HG03095 (cell line): ENCODE data around the gene MYO1D.
A peak's percentile ranks its signal among the peaks of the same experiment; 100 is the strongest.
"Not testable (repeated sequence)": the region's sequence is repeated elsewhere in the genome, so short reads cannot be mapped to it uniquely, and the experiment has no call there.

Experiments used
- ATAC-seq: cut with Tn5 transposase; IDR thresholded peaks from one replicate; pipeline ENCODE4 v1.9.1; 2021; ENCODE audit warnings: moderate library complexity; ENCODE audit not compliant: unreplicated experiment

The MYO1D gene

DNA sequence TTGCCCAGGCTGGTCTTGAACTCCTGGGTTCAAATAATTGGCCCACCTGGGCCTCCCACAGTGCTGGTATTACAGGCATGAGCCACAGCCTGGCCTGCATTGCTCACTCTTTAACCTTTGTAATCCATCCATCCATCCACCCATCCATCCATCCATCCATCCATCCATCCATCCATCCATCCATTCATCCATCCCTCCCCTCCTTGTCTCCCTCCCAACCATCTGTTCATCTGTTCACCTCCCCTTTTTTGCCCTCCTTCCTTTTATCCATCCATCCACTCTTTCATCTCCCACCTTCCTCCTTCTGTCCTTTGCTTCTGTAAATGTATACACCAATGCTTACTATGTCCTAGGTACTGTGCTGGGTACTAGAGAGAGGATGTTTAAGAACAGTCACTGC, 324.6 kb downstream of the MYO1D start:
- no peak for ATAC-seq

DNA sequence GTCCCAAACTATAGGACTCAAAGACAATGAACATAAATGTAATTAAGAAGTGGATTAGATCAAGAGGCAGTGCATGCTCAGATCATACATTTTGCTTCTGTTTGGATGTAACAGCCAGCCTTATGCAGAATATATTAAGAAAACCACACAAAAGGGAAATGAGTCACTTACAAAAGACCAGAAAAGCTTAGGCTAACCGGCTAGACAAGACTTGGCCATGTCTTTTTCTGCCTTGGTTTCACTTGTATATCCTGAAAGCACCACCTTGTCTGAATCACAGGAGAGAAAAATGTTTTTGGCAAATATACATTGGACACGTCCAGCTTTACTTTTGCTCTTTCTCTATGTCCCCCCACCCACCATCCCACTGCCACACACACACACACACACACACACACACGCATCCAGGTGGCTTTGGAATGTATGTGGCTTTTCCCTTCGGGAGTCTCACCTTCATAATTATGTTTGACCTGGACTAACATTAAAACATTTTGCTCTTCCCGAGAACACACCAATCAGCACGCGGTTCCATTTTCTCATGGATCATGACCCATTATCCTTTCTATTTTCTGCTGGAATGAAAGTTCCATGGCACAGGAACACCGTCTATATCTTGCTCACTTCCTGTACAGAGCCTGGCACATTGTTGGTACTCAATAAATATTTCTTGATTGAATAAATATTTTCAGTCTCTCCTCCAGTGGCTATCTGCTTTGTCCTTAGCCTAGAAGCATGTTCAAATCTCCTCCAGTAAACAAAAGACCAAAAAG, 325.6 kb downstream of the MYO1D start:
- peak; percentile 68 for ATAC-seq

DNA sequence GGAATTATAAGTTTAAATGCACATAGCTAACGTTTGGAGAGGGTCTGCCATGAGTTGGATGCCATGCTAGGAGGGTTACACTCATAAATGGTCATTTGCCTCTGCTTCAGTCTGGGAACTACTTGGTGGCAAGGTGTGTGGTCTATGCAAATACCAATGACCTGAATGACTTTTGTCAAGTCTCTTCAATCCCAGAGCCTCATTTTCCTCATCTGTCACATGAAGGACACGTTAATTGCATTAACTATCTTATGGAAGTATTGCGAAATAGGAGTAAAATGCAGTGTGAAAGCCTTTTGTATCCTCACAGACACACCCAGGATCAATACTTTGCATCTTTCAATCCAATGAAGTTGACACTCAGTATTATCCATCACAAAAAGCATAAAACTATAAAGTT, 327.4 kb downstream of the MYO1D start:
- no peak for ATAC-seq

DNA sequence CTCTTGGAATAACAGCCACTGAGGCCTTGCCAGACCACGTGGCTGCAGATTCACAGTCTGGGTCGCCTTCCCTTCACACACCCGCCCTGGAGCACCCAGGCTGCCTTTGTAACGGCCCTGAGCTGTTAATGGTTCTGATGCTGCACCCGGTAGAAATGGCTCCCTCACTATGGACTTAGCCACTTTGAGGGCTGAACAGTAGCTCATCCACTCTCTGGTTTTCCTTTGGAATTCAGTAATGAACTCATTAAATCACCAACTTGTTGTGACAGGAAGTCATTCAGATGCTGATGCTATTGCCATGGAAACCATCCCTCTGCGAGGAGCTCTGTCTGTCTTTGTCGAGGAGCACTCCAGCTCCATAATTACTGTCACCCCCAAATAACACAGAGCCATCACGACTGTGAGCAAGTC, 330.9 kb downstream of the MYO1D start:
- no peak for ATAC-seq

DNA sequence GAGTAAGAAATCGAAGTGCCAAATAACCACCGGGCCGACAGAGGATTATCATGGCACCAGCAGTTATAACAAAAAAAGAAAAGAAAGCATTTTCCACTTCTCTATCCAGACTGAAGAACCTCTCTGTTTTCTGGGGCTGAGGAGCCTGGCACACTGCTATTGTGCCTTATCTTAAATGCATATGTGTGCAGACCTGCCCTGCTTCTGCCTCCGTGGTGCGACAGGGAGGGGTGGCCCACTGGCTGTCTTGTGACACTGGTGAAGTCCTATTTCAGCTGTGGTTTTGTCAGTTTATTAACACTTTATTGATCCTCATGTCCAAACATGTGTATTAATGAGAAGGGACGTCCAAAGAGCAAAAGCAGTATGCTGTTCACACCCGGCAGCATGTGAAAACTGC, 334.7 kb downstream of the MYO1D start:
- no peak for ATAC-seq

DNA sequence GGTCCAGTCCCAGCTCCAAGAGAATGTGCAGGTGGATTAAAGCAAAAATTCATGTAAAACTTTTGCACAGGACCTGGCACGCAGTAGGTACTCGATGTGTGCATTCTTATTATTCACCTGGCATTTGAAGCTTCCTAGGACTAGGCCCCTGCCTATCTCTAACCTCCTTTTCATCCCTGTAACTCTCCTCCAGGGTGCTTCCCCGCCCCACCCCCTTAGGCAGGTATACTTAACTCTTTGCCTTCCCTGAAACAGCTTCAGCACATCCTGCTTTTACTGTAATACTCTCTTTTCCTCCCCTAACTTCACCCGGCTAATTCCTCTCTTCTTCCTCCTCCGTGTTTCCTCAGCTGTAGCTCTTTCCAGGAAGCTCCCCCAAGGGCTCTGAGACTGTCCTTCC, 335.3 kb downstream of the MYO1D start:
- ATAC-seq = no peak

DNA sequence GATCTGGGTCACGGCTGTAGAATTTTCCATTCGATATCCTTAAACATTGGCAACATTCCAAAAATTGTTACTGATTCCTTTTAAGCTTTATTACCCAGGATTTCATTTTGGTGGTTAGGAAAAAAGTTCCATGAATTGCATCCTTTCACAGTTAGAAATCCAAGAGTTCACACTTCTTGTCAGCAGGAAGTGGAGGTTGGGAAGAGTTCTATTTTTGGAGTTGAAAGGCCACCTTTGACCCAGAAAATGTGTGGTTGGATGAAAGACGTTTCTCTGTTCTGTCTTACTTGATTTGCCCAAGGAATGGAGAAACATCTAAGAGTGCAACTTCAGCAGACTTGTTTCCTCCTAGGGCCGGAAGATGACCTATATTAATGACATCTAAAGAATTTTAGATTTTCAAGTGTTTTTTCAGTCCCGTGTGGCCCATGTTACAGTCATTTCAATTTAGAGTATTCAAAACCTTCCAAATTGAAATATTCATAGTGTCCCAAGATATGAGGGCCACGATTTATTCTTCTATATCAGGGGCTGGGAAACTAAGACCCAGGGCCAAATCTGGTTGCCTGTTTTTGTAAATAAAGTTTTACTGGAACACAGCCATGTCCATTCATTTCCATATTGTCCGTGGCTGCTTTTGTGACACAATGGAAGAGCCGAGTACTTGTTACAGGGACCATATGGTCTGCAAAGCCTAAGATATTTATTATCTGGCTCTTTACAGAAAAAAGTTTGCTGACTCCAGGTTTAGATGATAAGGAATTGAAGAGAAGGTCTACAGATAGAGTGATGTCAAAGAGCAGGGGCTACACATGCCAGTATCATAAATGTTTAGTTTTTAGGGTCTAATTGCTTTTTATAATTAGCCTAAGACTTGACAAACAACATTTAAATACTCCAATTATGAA, 339.9 kb downstream of the MYO1D start:
- ATAC-seq = no peak

DNA sequence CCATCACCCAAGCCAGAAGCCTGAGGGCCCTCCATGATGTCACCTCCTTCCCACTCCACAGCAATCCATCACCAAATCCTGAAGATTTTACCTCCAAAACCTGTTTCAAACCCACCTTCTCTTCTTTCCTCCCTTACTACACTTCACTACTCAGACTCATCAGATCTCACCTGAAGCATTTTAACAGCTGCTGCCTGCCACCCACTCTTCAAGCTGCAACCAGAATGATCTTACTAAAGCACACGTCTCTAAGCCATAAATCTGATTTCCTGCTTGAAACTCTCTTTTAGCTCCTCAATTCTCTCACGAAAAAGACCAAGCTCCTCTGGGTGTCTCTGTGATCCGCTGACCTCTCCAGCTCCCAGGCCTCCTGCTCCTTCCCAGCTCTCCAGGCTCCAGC, 343.6 kb downstream of the MYO1D start:
- no peak for ATAC-seq

DNA sequence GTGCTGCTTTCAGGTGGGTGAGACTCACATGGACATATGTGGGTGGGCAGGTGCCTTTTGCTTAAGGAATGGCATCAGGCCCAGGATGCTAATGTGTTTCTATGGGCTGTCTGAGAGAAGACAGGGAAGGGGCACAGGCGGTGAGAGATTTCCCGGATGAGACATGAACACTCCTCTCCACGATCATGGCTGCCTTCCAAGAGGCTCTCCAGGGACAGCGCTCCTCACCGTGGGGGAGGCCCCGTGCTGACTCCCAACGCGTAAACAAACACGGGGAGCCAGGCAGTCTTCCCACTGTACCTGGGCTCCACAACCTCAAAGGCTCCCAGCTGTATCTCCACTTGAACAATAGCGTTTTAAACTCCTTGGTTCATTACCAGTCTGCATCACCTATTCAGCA, 347.3 kb downstream of the MYO1D start:
- ATAC-seq = no peak

DNA sequence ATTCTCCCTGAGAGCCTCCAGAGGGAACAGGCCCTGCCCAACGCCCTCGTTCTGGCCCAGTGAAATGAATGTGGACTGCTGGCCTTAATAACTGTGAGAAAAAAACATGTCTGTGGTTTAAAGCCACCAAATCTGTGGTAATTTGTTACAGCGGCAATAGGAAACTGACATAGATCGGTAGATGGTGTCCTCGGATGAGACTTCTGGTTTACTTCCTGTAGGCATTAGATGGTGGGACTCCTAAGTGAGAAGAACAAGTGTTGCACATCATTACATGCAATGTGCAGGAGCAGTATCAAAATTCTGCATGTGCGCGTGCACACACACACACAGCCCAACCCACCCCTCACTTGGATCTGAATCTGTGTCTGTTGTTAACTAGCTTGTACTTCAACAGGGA, 348.1 kb downstream of the MYO1D start:
- ATAC-seq = no peak

DNA sequence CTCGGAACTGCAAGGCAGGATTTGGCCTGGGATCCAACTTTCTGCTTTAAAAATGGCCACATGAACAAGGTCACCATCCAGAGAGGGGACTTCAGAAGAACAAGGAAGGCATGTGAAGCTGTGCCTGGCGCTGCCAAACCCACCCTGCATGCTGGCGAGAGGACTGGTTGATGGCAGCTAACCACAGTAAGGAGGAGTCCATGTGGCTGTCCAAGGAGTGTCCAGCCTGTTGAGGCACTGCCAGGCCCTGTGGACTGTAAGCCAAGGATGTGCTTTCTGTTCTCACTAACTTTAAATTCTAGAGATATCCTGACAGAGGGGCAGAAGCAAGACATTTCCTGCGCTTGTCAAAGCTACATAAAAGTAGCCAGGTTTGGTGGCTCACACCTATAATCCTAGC, 349.8 kb downstream of the MYO1D start:
- ATAC-seq = no peak

DNA sequence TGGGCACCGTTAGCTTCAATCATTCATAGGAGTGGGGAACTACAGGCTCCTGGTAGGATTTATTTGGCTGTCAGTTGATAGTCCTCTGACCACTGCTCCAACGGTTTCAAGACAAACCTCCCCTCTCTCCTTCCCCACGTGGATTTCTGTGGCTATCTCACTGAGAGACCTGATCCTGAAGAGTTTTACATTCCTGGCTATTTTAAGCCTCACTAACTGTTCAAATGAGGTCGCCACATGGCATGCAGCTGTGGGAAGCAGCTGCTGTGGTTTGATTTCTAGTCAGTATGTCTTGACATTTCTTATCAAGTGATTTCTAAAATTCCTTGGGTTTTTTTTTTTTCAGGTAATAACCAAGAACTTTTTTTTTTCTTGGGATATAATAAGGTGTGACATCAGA, 351.8 kb downstream of the MYO1D start:
- ATAC-seq = no peak

DNA sequence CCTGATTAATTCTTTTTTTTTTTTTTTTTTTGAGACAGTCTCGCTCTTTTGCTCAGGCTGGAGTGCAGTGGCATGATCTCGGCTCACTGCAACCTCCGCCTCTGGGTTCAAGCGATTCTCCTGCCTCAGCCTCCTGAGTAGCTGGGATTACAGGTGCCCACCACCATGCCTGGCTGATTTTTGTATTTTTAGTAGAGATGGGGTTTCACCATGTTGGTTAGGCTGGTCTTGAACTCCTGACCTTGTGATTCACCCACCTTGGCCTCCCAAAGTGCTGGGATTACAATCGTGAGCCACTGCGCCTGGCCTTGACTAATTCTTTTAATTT, 352.4 kb downstream of the MYO1D start:
- not testable (repeated sequence) for ATAC-seq

DNA sequence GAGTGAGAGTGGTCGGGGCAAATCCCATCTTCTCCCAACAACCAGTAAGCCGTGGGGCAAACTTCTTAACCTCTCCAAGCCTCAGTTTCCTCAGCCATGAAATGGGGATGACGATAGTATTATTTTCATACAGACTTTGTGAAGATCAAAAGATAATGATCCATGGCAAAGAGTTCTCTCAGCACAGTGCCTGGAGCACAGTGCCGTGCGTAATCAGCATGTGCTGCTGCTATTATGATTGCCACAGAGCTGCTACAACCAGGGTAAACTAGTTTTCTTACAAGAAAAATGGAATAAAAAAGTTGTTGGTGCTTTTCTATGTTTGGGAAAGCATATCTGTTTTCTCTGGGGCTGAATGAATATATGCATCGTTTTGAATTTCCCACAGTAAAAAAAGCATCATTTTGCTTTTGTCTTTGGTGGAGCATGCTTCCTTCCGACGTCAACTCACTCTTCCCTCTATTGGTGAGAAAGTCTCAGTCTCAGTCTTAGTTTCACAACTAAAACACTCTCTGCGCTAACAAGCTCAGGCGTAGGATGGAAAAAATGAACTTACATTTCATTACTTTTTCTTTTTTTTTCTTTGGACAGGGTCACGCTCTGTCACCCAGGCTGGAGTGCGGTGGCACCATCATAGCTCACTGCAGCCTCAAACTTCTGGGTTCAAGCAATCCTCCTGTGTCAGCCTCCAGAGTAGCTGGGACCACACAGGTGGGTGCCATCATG, 352.9 kb downstream of the MYO1D start:
- peak; percentile 34 for ATAC-seq

DNA sequence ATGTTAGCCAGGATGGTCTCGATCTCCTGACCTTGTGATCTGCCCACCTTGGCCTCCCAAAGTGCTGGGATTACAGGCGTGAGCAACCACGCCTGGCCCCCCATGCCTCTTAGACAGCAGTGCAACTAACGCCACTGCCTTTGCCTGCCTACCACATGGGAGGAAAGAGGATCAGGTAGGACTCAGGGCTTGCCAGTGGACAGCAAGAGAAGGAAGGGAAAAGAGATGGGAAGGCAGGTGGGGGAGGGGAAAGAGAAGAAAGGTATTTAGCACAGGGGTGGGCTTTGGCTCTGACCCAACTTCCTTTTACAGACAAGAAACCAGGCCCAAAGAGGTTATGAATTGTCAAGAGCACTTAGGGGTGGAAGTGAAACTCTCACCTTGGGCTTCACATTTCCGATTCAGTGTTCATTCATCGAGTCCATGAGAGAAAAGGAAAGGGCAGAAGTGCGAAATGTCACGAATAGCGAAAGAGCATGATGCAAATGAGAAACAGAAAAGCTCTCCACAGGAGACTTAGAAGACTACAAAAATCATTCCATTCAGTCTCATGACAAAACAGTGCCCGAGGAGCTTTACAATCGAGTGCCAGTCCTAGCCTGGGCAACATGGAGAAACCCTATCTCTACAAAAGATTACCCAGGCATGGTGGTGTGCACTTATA, 353.8 kb downstream of the MYO1D start:
- peak; percentile 39 for ATAC-seq

DNA sequence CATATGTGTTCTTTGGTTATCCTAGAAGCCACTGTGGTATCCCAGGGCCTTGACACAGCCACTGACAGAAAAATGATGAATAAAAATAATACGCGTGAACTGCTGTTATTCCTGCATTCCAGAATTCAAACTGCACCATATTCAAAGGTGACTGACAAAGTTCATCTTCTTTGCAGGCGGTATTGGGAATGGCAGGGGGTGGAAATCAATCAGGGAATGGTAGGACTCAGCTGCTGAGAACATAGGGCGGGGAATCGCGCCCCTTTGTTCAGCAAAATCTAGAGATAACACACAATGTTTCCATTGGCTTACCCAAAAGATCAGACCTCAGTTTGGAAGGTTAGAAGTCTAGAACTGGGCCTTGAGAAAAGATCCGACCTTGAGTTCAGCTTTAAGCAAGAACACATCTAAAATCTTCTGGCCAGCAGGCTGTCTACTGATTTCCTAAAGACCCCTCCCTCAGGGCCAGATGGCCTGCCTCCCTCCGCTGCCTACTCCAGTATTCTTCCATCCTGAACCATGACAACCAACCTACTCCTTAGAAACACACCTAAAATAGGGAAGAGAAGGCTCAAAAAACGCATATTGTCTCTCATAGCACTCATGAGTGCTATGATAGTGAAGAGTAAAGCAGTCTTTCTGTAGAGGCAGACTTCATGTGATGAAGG, 356.1 kb downstream of the MYO1D start:
- no peak for ATAC-seq

DNA sequence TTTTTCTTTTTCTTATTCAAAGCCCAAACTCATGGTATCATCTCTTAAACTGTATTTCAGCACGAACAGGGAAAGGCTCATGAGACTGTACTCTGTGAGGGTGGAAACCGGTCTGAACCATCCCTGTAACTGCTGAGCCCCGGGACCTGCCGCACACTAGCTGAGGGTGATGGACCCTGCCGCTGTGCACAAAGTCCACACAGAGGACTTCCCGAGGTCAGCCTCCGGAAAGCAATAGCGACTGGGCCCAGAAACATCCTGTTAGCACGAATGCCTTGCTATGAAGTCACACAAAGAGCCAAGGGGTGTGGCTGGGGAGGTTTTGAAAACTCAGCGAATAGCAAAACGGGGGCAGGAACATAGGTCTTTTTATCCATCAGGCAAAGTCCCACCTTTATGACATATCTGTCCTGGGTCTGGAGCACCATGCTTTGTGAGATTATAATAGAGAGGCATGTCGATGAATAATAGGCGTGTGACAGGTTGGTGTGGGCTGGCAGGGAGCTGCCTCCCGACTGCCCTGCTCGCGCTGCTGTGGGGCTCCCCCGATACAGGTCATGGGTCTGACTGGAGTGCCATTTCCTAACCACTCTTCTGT, 356.7 kb downstream of the MYO1D start:
- ATAC-seq = no peak

DNA sequence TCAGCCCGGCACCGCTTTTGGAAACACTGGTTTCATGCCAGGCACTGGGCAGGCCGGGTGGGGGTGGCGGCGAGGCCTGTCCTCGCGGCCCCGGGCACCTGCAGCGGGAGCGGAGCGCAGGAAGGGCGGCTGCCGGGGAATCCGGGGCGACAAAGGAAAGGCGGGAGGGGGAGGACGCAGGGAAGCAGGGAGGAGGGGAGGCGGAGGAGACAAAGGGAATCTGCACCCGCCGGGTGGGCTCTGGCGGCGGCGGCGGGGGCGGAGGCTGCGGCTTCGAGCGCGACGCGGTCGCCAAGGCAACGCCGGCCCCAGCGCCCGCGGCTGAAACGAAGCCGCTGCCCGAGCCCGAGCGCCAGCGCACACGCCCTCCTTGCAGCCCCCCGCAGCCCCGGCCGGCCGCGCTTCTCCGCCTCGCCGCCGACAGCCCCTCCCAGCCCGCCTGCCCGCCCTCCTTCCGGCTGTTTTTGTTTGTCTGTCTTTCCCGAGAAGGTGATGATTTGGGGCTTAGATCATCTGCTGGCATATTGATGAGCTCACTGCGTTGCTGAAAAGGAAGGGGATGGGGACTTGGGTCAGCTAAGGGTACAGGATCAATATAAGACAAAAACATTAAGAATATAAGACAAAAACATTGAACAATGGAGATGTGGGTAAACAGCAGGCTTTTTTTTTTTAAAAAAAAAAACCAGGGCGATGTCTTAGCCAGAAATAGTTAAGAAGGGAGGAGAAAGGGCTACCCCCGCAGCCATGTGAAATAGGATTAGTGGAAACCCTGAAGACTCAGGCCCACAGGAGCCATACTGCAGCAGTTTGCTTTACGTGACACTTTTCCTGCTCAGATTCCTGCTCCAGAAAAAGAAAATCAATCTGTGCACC, 357.5 kb downstream of the MYO1D start:
- ATAC-seq = no peak

DNA sequence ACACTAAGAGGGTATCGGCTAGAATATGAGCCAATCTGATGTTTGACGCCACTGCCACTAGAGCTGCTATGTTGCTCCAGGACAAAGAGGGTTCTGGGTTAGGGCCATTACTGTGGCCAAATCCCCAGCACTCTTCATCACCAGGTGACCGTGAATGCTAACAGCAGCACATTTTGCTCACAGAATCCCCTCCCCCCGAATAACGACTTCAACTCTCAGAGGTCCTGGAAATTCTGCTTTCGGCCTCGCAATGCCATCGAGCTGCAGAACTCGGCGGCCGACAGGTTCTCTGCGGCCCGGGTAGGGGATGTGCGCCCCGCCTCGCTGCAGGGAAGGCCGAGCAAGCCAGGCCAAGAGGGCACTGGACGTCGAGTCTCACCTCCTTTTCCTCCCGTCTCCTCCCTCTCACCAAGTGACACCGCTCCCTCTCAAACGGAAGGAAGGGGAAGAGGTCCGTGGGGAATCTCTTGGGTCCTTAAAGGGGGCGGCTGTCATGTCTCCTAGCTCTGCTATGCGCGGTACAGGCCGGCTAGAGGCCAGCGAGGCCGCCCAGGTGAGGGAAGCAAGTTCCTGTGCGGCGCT, 358.2 kb downstream of the MYO1D start:
- ATAC-seq = no peak
